Measurements from ENCODE around the gene OTOP2. TPM values are rescaled to one million over a fixed set of nuclear protein-coding genes. Genes with fewer than 3 reads are reported as not detected.

The OTOP2 gene
- total RNA-seq, 1 experiment from 2014 or later, result not detected

DNA sequence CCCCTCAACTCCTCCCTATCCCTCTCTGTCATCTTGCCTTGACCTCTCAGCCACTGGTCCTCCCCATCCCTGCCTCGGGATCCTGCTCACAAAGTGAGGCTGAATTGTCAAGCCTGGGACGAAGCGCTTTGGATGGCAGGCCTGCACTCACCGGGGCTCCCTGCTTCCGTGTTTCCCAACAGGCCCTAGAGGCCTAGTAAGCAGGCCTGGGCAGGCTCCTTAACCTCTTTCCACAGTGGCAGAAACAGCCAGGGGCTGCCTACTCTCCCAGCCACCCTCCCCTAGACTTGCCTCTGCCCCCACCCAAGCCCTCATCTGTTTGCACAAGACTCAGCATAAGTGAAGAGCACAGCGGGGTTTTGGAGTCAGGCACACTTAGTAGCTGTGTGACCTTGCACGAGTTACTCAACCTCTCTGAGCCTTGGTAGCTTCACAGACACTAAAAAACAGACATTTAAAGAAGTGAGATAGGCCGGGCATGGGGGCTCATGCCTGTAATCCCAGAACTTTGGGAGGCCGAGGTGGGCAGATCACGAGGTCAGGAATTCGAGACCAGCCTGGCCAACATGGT is 25.6 kb upstream of the OTOP2 start (continued):
- TF ChIP-seq SMAD4 (CRISPR knock-in tag; IDR thresholded peaks at IDR 0.05), result no peak
- TF ChIP-seq, protein P1, sequence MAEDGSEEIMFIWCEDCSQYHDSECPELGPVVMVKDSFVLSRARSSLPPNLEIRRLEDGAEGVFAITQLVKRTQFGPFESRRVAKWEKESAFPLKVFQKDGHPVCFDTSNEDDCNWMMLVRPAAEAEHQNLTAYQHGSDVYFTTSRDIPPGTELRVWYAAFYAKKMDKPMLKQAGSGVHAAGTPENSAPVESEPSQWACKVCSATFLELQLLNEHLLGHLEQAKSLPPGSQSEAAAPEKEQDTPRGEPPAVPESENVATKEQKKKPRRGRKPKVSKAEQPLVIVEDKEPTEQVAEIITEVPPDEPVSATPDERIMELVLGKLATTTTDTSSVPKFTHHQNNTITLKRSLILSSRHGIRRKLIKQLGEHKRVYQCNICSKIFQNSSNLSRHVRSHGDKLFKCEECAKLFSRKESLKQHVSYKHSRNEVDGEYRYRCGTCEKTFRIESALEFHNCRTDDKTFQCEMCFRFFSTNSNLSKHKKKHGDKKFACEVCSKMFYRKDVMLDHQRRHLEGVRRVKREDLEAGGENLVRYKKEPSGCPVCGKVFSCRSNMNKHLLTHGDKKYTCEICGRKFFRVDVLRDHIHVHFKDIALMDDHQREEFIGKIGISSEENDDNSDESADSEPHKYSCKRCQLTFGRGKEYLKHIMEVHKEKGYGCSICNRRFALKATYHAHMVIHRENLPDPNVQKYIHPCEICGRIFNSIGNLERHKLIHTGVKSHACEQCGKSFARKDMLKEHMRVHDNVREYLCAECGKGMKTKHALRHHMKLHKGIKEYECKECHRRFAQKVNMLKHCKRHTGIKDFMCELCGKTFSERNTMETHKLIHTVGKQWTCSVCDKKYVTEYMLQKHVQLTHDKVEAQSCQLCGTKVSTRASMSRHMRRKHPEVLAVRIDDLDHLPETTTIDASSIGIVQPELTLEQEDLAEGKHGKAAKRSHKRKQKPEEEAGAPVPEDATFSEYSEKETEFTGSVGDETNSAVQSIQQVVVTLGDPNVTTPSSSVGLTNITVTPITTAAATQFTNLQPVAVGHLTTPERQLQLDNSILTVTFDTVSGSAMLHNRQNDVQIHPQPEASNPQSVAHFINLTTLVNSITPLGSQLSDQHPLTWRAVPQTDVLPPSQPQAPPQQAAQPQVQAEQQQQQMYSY (CRISPR knock-in tag; IDR thresholded peaks at IDR 0.05), result no peak

DNA sequence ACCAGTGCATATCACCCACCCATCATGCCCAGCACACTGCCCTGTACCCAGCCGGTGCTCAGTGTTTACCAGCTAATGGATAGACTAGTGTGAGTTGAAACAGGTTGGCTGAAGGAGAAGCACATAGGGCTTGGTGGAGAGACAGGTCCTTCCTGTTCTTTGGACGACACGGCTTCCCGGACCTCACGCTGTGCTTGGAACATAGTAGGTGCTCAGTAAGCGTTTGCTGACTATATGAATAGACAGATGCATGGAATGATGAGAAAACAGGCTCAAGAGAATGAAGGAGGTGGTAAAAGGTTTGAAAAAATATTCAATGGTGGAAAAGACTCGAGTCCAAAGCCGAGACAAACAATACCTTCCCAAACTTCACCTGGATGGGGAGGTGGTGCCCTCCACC is 23.9 kb upstream of the OTOP2 start:
- no peak overlapping the region for H3K4me3 Mint-ChIP-seq
- ATAC-seq (no peak), DNase-seq (ENCODE audit: low spot score) (no peak)
- ChIA-PET POLR2A (no interaction called here), CTCF (interaction anchor here (0.6 to 2.6 kb wide), 2 partner anchors 23 to 38 kb away, joined by 3 to 15 read pairs; partner anchors contain the start of gene USH1G)
- TF ChIP-seq RORB (CRISPR knock-in tag; IDR thresholded peaks at IDR 0.05) (no peak), TEAD1 (CRISPR knock-in tag; IDR thresholded peaks at IDR 0.05) (no peak), TP53 (CRISPR knock-in tag; IDR thresholded peaks at IDR 0.05) (no peak), MXD4 (CRISPR knock-in tag; IDR thresholded peaks at IDR 0.05; ENCODE audit: borderline replicate concordance) (no peak), CREM (CRISPR knock-in tag; IDR thresholded peaks at IDR 0.05) (no peak), ESRRA (CRISPR knock-in tag; IDR thresholded peaks at IDR 0.05; ENCODE audit: borderline replicate concordance) (no peak), ZNF121 (CRISPR knock-in tag; IDR thresholded peaks at IDR 0.05) (no peak), HMGA2 (CRISPR knock-in tag; IDR thresholded peaks at IDR 0.05) (no peak), CREB1 (CRISPR knock-in tag; IDR thresholded peaks at IDR 0.05) (no peak), ZNF396 (CRISPR knock-in tag; IDR thresholded peaks at IDR 0.05; ENCODE audit: borderline replicate concordance) (no peak), NR3C1 (CRISPR knock-in tag; conservative IDR thresholded peaks at IDR 0.05; ENCODE audit: low read depth) (no peak), NFYB (CRISPR knock-in tag; conservative IDR thresholded peaks at IDR 0.05; ENCODE audit: low read depth) (no peak), TCF7 (CRISPR knock-in tag; IDR thresholded peaks at IDR 0.05; ENCODE audit: low read depth) (no peak), FOXJ3 (CRISPR knock-in tag; IDR thresholded peaks at IDR 0.05; ENCODE audit: borderline replicate concordance) (no peak), OVOL2 (CRISPR knock-in tag; IDR thresholded peaks at IDR 0.05; ENCODE audit: borderline replicate concordance) (no peak)
- TF ChIP-seq, protein P2, sequence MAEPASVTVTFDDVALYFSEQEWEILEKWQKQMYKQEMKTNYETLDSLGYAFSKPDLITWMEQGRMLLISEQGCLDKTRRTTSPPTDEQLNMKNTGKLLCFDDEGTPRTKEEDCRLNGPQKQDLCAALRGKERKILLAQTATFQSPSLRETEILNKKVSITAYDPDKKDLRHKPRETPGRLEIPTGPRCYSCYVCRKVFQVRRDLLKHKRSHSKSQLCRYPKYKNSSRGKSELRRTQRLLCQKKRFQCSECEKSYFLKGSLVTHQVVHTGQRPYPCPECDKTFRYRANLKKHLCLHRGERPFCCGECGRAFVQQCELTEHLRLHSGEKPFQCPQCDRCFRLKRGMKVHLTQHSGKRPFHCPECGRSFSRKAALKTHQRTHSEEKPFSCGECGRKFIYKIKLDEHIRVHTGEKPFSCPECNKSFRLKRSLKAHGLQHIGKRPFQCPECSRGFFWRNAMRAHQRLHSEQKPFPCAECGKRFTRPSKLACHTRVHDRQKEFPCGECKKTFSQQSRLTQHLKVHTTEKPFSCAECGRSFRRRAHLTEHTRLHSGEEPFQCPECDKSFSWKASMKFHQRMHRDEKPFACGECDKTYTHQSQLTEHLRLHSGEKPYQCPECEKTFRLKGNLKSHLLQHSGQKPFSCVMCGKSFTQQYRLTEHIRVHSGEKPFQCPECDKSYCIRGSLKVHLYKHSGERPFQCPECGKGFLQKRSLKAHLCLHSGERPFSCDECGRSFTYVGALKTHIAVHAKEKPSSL (CRISPR knock-in tag; conservative IDR thresholded peaks at IDR 0.05), result no peak
- TF ChIP-seq, protein P3, sequence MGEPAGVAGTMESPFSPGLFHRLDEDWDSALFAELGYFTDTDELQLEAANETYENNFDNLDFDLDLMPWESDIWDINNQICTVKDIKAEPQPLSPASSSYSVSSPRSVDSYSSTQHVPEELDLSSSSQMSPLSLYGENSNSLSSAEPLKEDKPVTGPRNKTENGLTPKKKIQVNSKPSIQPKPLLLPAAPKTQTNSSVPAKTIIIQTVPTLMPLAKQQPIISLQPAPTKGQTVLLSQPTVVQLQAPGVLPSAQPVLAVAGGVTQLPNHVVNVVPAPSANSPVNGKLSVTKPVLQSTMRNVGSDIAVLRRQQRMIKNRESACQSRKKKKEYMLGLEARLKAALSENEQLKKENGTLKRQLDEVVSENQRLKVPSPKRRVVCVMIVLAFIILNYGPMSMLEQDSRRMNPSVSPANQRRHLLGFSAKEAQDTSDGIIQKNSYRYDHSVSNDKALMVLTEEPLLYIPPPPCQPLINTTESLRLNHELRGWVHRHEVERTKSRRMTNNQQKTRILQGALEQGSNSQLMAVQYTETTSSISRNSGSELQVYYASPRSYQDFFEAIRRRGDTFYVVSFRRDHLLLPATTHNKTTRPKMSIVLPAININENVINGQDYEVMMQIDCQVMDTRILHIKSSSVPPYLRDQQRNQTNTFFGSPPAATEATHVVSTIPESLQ (CRISPR knock-in tag; IDR thresholded peaks at IDR 0.05), result no peak
- TF ChIP-seq, protein P4, sequence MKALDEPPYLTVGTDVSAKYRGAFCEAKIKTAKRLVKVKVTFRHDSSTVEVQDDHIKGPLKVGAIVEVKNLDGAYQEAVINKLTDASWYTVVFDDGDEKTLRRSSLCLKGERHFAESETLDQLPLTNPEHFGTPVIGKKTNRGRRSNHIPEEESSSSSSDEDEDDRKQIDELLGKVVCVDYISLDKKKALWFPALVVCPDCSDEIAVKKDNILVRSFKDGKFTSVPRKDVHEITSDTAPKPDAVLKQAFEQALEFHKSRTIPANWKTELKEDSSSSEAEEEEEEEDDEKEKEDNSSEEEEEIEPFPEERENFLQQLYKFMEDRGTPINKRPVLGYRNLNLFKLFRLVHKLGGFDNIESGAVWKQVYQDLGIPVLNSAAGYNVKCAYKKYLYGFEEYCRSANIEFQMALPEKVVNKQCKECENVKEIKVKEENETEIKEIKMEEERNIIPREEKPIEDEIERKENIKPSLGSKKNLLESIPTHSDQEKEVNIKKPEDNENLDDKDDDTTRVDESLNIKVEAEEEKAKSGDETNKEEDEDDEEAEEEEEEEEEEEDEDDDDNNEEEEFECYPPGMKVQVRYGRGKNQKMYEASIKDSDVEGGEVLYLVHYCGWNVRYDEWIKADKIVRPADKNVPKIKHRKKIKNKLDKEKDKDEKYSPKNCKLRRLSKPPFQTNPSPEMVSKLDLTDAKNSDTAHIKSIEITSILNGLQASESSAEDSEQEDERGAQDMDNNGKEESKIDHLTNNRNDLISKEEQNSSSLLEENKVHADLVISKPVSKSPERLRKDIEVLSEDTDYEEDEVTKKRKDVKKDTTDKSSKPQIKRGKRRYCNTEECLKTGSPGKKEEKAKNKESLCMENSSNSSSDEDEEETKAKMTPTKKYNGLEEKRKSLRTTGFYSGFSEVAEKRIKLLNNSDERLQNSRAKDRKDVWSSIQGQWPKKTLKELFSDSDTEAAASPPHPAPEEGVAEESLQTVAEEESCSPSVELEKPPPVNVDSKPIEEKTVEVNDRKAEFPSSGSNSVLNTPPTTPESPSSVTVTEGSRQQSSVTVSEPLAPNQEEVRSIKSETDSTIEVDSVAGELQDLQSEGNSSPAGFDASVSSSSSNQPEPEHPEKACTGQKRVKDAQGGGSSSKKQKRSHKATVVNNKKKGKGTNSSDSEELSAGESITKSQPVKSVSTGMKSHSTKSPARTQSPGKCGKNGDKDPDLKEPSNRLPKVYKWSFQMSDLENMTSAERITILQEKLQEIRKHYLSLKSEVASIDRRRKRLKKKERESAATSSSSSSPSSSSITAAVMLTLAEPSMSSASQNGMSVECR (CRISPR knock-in tag; IDR thresholded peaks at IDR 0.05; ENCODE audit: borderline replicate concordance), result no peak
- TF ChIP-seq, protein P5, sequence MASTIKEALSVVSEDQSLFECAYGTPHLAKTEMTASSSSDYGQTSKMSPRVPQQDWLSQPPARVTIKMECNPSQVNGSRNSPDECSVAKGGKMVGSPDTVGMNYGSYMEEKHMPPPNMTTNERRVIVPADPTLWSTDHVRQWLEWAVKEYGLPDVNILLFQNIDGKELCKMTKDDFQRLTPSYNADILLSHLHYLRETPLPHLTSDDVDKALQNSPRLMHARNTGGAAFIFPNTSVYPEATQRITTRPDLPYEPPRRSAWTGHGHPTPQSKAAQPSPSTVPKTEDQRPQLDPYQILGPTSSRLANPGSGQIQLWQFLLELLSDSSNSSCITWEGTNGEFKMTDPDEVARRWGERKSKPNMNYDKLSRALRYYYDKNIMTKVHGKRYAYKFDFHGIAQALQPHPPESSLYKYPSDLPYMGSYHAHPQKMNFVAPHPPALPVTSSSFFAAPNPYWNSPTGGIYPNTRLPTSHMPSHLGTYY (CRISPR knock-in tag; IDR thresholded peaks at IDR 0.05), result no peak
- TF ChIP-seq, protein P6, sequence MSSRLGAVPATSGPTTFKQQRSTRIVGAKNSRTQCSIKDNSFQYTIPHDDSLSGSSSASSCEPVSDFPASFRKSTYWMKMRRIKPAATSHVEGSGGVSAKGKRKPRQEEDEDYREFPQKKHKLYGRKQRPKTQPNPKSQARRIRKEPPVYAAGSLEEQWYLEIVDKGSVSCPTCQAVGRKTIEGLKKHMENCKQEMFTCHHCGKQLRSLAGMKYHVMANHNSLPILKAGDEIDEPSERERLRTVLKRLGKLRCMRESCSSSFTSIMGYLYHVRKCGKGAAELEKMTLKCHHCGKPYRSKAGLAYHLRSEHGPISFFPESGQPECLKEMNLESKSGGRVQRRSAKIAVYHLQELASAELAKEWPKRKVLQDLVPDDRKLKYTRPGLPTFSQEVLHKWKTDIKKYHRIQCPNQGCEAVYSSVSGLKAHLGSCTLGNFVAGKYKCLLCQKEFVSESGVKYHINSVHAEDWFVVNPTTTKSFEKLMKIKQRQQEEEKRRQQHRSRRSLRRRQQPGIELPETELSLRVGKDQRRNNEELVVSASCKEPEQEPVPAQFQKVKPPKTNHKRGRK (CRISPR knock-in tag; IDR thresholded peaks at IDR 0.05; ENCODE audit: borderline replicate concordance), result no peak
- H3K9me3 Mint-ChIP-seq, result no peaks in the 10 kb centered on the region
- 0 out of 2 replicates have a peak, but pooled peaks cover 2% of the 10 kb centered on the region for H3K4me1 Mint-ChIP-seq
- H3K27ac Mint-ChIP-seq, result no peak overlapping the region
- H3K27me3 Mint-ChIP-seq (ENCODE audit: low read depth), result peaks cover 28% of the 10 kb centered on the region
- H3K36me3 Mint-ChIP-seq, result no peaks in the 10 kb centered on the region
